ENCODE measurements around the gene MKRN1. TPM values are rescaled to one million over a fixed set of nuclear protein-coding genes. Genes with fewer than 3 reads are reported as not detected.

The MKRN1 gene
- total RNA-seq, 4 donors from 2014 or later: 100 to 194 (median 105) TPM

- TF ChIP-seq CTCF (IDR thresholded peaks at IDR 0.05) (no peak), POLR2A (IDR thresholded peaks at IDR 0.05) (no peak)
- no peak overlapping the region for H3K4me3 ChIP-seq
- no peaks in the 10 kb centered on the region for H3K27me3 ChIP-seq
- H3K4me1 ChIP-seq: no peaks in the 10 kb centered on the region
- H3K36me3 ChIP-seq: no peaks in the 10 kb centered on the region
- no peaks in the 10 kb centered on the region for H3K9me3 ChIP-seq
- no peak overlapping the region for H3K27ac ChIP-seq
- DNase-seq: no peak
These were observed 38.7 kb downstream of the MKRN1 start for GRCh38 chr7:140440593-140440992.

GRCh38 chr7:140439359-140439758 lies 39.9 kb downstream of the MKRN1 start:
- H3K4me3 ChIP-seq: no peak overlapping the region
- no peaks in the 10 kb centered on the region for H3K4me1 ChIP-seq
- H3K27ac ChIP-seq: peak overlapping the region in 1 of 4 donors; percentile 41
- H3K27me3 ChIP-seq: no peaks in the 10 kb centered on the region
- no peak for DNase-seq
- no peaks in the 10 kb centered on the region for H3K36me3 ChIP-seq
- TF ChIP-seq CTCF (IDR thresholded peaks at IDR 0.05): no peak
- no peak for TF ChIP-seq POLR2A (IDR thresholded peaks at IDR 0.05)
- H3K9me3 ChIP-seq: no peaks in the 10 kb centered on the region

- Histone ChIP-seq H3K27me3 (no peaks in the 10 kb centered on the region), H3K9me3 (no peaks in the 10 kb centered on the region), H3K27ac (no peak overlapping the region), H3K4me1 (no peaks in the 10 kb centered on the region), H3K4me3 (peak overlapping the region in 1 of 4 donors; percentile 22), H3K36me3 (no peaks in the 10 kb centered on the region)
- DNase-seq: no peak
- no peak for TF ChIP-seq CTCF (IDR thresholded peaks at IDR 0.05)
- TF ChIP-seq POLR2A (IDR thresholded peaks at IDR 0.05): no peak
These were observed 43.9 kb downstream of the MKRN1 start for GRCh38 chr7:140435252-140435895.

GRCh38 chr7:140433396-140433795 lies 45.9 kb downstream of the MKRN1 start:
- H3K4me3 ChIP-seq: no peak overlapping the region
- H3K9me3 ChIP-seq: no peaks in the 10 kb centered on the region
- no peaks in the 10 kb centered on the region for H3K36me3 ChIP-seq
- H3K27ac ChIP-seq: no peak overlapping the region
- DNase-seq: no peak
- H3K4me1 ChIP-seq: no peaks in the 10 kb centered on the region
- no peaks in the 10 kb centered on the region for H3K27me3 ChIP-seq
- no peak for TF ChIP-seq POLR2A (IDR thresholded peaks at IDR 0.05)

GRCh38 chr7:140426130-140426529 lies 53.2 kb downstream of the MKRN1 start:
- H3K4me3 ChIP-seq: no peak overlapping the region
- H3K27me3 ChIP-seq: no peaks in the 10 kb centered on the region
- no peaks in the 10 kb centered on the region for H3K4me1 ChIP-seq
- H3K36me3 ChIP-seq: no peaks in the 10 kb centered on the region
- no peaks in the 10 kb centered on the region for H3K9me3 ChIP-seq
- DNase-seq: no peak
- TF ChIP-seq CTCF (IDR thresholded peaks at IDR 0.05) (no peak), POLR2A (IDR thresholded peaks at IDR 0.05) (no peak)
- H3K27ac ChIP-seq: no peak overlapping the region

GRCh38 chr7:140425718-140426117 lies 53.6 kb downstream of the MKRN1 start:
- Histone ChIP-seq H3K4me1 (no peaks in the 10 kb centered on the region), H3K27ac (no peak overlapping the region), H3K27me3 (no peaks in the 10 kb centered on the region), H3K36me3 (no peaks in the 10 kb centered on the region), H3K9me3 (no peaks in the 10 kb centered on the region), H3K4me3 (no peak overlapping the region)
- DNase-seq: no peak
- TF ChIP-seq POLR2A (IDR thresholded peaks at IDR 0.05) (no peak), CTCF (IDR thresholded peaks at IDR 0.05) (no peak)

Data from Peyer's patch (tissue), 4 donors.